Bronchial epithelial cell (primary cell): ENCODE data around the gene CCDC93. TPM values are rescaled to one million over a fixed set of nuclear protein-coding genes. Genes with fewer than 3 reads are reported as not detected.
"Not testable (repeated sequence)": the region's sequence is repeated elsewhere in the genome, so short reads cannot be mapped to it uniquely, and the experiment has no call there.

Experiments
- DNase-seq: peaks from one replicate; pipeline ENCODE4 v3.0.0-alpha.2; 2010; ENCODE audit warnings: low read depth
- FAIRE-seq: peaks from 2 replicates; lab custom pipeline; 2011; peaks lifted over from hg19 to GRCh38; lab: Jason Lieb, UNC
- H3K27me3 ChIP-seq: 2 replicates; pipeline ENCODE4 v1.5.1; 2011; ENCODE audit warnings: low read length; ENCODE audit not compliant: control insufficient read depth, insufficient read depth
- H3K36me3 ChIP-seq: 2 replicates; pipeline ENCODE4 v1.5.1; 2011; ENCODE audit warnings: low read length; ENCODE audit not compliant: control insufficient read depth, insufficient read depth
- H3K4me3 ChIP-seq: 2 replicates; pipeline ENCODE4 v1.5.1; 2011; ENCODE audit warnings: mild to moderate bottlenecking, low read depth, low read length, control low read depth
- total RNA-seq: library from RNA; depleted of rRNA; stranded (reverse); fragments of >200 nt; gene quantifications from 2 replicates; pipeline ENCODE4 v1.2.1, GENCODE V29; 2014
- TF ChIP-seq, protein P1 (sequence below): IDR thresholded peaks from 2 replicates; pipeline ENCODE4 v1.5.1; 2011; ENCODE audit warnings: mild to moderate bottlenecking, moderate library complexity, low read length, control low read depth, inconsistent platforms; ENCODE audit not compliant: insufficient read depth, severe bottlenecking

CCDC93 gene
- total RNA-seq, 1 donor from 2014 or later: 21.3 TPM

GRCh38 chr2:117935456-117935855 is 78.4 kb downstream of the CCDC93 start:
- TF ChIP-seq, protein P1, sequence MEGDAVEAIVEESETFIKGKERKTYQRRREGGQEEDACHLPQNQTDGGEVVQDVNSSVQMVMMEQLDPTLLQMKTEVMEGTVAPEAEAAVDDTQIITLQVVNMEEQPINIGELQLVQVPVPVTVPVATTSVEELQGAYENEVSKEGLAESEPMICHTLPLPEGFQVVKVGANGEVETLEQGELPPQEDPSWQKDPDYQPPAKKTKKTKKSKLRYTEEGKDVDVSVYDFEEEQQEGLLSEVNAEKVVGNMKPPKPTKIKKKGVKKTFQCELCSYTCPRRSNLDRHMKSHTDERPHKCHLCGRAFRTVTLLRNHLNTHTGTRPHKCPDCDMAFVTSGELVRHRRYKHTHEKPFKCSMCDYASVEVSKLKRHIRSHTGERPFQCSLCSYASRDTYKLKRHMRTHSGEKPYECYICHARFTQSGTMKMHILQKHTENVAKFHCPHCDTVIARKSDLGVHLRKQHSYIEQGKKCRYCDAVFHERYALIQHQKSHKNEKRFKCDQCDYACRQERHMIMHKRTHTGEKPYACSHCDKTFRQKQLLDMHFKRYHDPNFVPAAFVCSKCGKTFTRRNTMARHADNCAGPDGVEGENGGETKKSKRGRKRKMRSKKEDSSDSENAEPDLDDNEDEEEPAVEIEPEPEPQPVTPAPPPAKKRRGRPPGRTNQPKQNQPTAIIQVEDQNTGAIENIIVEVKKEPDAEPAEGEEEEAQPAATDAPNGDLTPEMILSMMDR: no peak
- FAIRE-seq (no peak), DNase-seq (no peak)
- no peaks in the 10 kb centered on the region for H3K27me3 ChIP-seq
- peaks cover 13% of the 10 kb centered on the region for H3K36me3 ChIP-seq
- H3K4me3 ChIP-seq: no peak overlapping the region

GRCh38 chr2:117933884-117934354 is 80.0 kb downstream of the CCDC93 start:
- Histone ChIP-seq H3K36me3 (peaks cover 16% of the 10 kb centered on the region), H3K4me3 (no peak overlapping the region), H3K27me3 (no peaks in the 10 kb centered on the region)
- no peak for DNase-seq
- no peak for FAIRE-seq
- TF ChIP-seq, protein P1: no peak

- TF ChIP-seq, protein P1: no peak
- H3K36me3 ChIP-seq: peaks cover 16% of the 10 kb centered on the region
- FAIRE-seq: no peak
- no peak for DNase-seq
- no peak overlapping the region for H3K4me3 ChIP-seq
- H3K27me3 ChIP-seq: no peaks in the 10 kb centered on the region
Observed at GRCh38 chr2:117931978-117932377, 81.9 kb downstream of the CCDC93 start.

- H3K36me3 ChIP-seq: peaks cover 16% of the 10 kb centered on the region
- no peaks in the 10 kb centered on the region for H3K27me3 ChIP-seq
- FAIRE-seq: no peak
- no peak overlapping the region for H3K4me3 ChIP-seq
- TF ChIP-seq, protein P1: no peak
- no peak for DNase-seq
Observed at GRCh38 chr2:117931266-117931665, 82.6 kb downstream of the CCDC93 start.

- peaks cover 16% of the 10 kb centered on the region for H3K36me3 ChIP-seq
- H3K27me3 ChIP-seq: no peaks in the 10 kb centered on the region
- no peak overlapping the region for H3K4me3 ChIP-seq
- DNase-seq: no peak
- no peak for FAIRE-seq
- TF ChIP-seq, protein P1: no peak
Observed at GRCh38 chr2:117930775-117931174, 83.1 kb downstream of the CCDC93 start.

DNA sequence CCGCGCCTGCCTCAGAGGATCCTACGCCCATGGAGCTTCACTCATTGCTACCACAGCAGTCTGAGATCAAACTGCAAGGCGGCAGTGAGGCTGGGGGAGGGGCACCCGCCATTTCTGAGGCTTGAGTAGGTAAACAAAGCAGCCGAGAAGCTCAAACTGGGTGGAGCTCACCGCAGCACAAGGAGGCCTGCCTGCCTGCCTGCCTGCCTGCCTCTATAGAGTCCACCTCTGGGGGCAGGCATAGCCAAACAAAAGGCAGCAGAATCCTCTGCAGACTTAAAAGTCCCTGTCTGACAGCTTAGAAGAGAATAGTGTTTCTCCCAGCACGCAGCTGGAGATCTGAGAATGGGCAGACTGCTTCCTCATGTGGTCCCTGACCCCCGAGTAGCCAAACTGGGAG is 90.4 kb downstream of the CCDC93 start:
- not testable (repeated sequence) for DNase-seq, H3K4me3 ChIP-seq, FAIRE-seq, H3K27me3 ChIP-seq
- H3K36me3 ChIP-seq: peaks cover 15% of the 10 kb centered on the region
